Measurements from ENCODE around the gene FRMD3.

DNA sequence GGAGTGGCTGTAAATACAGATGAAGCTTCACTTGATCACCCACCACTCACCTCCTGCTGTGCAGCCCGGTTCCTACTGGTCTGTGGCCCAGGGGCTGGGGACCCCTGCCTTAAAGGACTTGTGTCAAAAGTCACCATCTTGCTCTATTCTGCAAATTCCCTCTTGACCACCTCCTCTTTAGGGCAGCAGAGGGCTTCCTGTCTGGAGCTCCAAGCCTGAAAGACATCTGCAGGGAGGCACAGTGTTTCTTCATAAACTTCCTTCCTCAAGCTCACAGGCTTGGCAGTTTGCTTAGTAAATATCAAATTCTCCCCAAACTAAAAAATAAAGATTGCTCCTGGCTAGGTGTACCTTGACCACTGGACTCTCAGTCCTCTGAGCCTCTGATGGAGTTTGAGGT, 104.4 kb downstream of the FRMD3 start:
- TF ChIP-seq ELF4 (IDR thresholded peaks at IDR 0.05), result no peak
- no peak for TF ChIP-seq SP1 (IDR thresholded peaks at IDR 0.05)
- no peak for TF ChIP-seq LEF1 (IDR thresholded peaks at IDR 0.05; ENCODE audit: borderline replicate concordance)
- no peak for TF ChIP-seq FOXA1 (IDR thresholded peaks at IDR 0.05)
- no peak for TF ChIP-seq FOXK2 (IDR thresholded peaks at IDR 0.05)
- no peak for TF ChIP-seq CTBP1 (IDR thresholded peaks at IDR 0.05; ENCODE audit: borderline replicate concordance)
- no peak for TF ChIP-seq TARDBP (IDR thresholded peaks at IDR 0.05)

Data from HEK293T (cell line).